ENCODE data around the gene TMEM18. TPM values are rescaled to one million over a fixed set of nuclear protein-coding genes. Genes with fewer than 3 reads are reported as not detected.

The TMEM18 gene
- total RNA-seq, 1 experiment from 2014 or later: 33.5 TPM

DNA sequence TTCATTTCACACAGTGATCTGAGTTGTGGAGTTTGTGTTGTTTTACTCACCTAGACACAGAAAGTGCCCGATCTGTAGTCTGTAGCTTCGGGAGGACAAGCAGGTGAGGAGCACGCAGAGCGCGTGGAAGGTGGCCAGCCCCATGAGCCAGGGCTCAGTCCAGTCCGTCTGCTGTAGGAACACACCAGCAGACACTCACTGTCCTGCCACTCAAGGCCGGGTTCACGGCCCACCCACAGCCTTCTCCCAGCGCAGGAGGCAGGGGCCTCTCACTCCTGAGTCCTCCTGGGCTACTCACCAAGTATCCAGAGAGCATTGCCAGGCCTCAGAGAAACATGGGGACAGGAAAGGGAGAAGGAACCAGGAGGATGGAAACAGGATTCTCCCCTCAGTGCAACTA, 1.7 kb downstream of the TMEM18 start (continued):
- TF ChIP-seq, protein P1, sequence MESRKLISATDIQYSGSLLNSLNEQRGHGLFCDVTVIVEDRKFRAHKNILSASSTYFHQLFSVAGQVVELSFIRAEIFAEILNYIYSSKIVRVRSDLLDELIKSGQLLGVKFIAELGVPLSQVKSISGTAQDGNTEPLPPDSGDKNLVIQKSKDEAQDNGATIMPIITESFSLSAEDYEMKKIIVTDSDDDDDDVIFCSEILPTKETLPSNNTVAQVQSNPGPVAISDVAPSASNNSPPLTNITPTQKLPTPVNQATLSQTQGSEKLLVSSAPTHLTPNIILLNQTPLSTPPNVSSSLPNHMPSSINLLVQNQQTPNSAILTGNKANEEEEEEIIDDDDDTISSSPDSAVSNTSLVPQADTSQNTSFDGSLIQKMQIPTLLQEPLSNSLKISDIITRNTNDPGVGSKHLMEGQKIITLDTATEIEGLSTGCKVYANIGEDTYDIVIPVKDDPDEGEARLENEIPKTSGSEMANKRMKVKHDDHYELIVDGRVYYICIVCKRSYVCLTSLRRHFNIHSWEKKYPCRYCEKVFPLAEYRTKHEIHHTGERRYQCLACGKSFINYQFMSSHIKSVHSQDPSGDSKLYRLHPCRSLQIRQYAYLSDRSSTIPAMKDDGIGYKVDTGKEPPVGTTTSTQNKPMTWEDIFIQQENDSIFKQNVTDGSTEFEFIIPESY (IDR thresholded peaks at IDR 0.05; ENCODE audit: extremely low read depth, insufficient replicate concordance, low read length): no peak
- no peak for TF ChIP-seq SP1 (IDR thresholded peaks at IDR 0.05; ENCODE audit: low read depth)
- no peak for TF ChIP-seq EGR1 (IDR thresholded peaks at IDR 0.05; ENCODE audit: low read depth)
- no peak for TF ChIP-seq YY1 (IDR thresholded peaks at IDR 0.05; ENCODE audit: extremely low read depth, insufficient replicate concordance, low read depth, low read length)
- TF ChIP-seq, protein P2, sequence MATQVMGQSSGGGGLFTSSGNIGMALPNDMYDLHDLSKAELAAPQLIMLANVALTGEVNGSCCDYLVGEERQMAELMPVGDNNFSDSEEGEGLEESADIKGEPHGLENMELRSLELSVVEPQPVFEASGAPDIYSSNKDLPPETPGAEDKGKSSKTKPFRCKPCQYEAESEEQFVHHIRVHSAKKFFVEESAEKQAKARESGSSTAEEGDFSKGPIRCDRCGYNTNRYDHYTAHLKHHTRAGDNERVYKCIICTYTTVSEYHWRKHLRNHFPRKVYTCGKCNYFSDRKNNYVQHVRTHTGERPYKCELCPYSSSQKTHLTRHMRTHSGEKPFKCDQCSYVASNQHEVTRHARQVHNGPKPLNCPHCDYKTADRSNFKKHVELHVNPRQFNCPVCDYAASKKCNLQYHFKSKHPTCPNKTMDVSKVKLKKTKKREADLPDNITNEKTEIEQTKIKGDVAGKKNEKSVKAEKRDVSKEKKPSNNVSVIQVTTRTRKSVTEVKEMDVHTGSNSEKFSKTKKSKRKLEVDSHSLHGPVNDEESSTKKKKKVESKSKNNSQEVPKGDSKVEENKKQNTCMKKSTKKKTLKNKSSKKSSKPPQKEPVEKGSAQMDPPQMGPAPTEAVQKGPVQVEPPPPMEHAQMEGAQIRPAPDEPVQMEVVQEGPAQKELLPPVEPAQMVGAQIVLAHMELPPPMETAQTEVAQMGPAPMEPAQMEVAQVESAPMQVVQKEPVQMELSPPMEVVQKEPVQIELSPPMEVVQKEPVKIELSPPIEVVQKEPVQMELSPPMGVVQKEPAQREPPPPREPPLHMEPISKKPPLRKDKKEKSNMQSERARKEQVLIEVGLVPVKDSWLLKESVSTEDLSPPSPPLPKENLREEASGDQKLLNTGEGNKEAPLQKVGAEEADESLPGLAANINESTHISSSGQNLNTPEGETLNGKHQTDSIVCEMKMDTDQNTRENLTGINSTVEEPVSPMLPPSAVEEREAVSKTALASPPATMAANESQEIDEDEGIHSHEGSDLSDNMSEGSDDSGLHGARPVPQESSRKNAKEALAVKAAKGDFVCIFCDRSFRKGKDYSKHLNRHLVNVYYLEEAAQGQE (IDR thresholded peaks at IDR 0.05; ENCODE audit: low read depth): no peak
- TF ChIP-seq, protein P3, sequence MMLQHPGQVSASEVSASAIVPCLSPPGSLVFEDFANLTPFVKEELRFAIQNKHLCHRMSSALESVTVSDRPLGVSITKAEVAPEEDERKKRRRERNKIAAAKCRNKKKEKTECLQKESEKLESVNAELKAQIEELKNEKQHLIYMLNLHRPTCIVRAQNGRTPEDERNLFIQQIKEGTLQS (IDR thresholded peaks at IDR 0.05): no peak

DNA sequence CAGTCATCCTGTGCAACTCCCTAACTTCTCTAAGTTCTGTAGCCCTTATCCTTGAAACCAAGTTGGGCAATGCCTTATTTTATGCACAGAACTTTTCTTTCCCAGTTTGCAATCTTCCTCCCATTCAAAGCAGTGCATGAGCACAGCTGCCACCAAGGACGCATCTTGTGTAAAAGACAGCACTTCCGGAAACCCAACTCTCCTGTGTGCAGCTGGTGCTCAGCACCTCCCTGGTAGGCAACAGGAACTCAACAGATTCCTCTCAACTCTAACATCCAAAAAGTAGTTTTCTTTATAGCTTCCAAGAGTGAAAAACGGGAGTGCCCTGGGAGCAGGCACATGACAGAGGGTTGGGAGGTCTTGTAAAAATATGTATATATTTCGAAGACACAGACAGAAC, 2.2 kb downstream of the TMEM18 start:
- Histone ChIP-seq H3K27ac (ENCODE audit: low read depth, low read length) (no peak overlapping the region), H3K79me2 (ENCODE audit: insufficient read depth, low read length) (peaks cover 45% of the 10 kb centered on the region), H4K20me1 (ENCODE audit: insufficient read depth) (no peaks in the 10 kb centered on the region), H3K9ac (ENCODE audit: low read length) (peak overlapping the region; percentile 77; the same call in 1 of the 2 replicates), H3K4me3 (replicated peaks in 1 of 2; ENCODE audit: low read depth in 1 of 2, low read length in 2 of 2) (no peak overlapping the region), H2AFZ (ENCODE audit: low read depth, low read length, poor library complexity, severe bottlenecking) (no peak overlapping the region), H3K9me2 (ENCODE audit: insufficient read depth) (no peaks in the 10 kb centered on the region), H3K27me3 (ENCODE audit: insufficient read depth, low read length) (no peaks in the 10 kb centered on the region), H3K4me1 (ENCODE audit: control insufficient read depth in 1 of 2, insufficient read depth in 2 of 2, low read length in 2 of 2) (peaks cover 5 to 16% of the 10 kb centered on the region in 2 experiments; a peak in 3 of 4 replicates), H3K36me3 (ENCODE audit: control insufficient read depth in 1 of 2, insufficient read depth in 2 of 2, low read length in 2 of 2) (peaks cover 17 to 20% of the 10 kb centered on the region in 2 experiments), H3K9me3 (ENCODE audit: control insufficient read depth in 1 of 2, insufficient read depth in 1 of 2, low read depth in 1 of 2, low read length in 2 of 2) (no peaks in the 10 kb centered on the region), H3K4me2 (ENCODE audit: low read length) (peak overlapping the region; percentile 92; the same call in 1 of the 2 replicates)
- ChIA-PET POLR2A (no interaction called here), RAD21 (ENCODE audit: low non-redundant PET in 1 of 2, low total read pairs in 2 of 2, uncharacterized antibody in 2 of 2, unreplicated experiment in 2 of 2) (no interaction called here), CTCF (no interaction called here)
- BruUV-seq (replicated peaks): no TSS peak
- TF ChIP-seq JUND (IDR thresholded peaks at IDR 0.05) (no peak), ZNF274 (IDR thresholded peaks at IDR 0.05; ENCODE audit: low read depth, low read length) (no peak), YY1 (IDR thresholded peaks at IDR 0.05; ENCODE audit: extremely low read depth, insufficient replicate concordance, low read depth, low read length) (no peak), EZH2phosphoT487 (IDR thresholded peaks at IDR 0.05; ENCODE audit: borderline replicate concordance) (no peak)
- TF ChIP-seq, protein P1 (IDR thresholded peaks at IDR 0.05; ENCODE audit: extremely low read depth, insufficient replicate concordance, low read length): no peak
- TF ChIP-seq, protein P4, sequence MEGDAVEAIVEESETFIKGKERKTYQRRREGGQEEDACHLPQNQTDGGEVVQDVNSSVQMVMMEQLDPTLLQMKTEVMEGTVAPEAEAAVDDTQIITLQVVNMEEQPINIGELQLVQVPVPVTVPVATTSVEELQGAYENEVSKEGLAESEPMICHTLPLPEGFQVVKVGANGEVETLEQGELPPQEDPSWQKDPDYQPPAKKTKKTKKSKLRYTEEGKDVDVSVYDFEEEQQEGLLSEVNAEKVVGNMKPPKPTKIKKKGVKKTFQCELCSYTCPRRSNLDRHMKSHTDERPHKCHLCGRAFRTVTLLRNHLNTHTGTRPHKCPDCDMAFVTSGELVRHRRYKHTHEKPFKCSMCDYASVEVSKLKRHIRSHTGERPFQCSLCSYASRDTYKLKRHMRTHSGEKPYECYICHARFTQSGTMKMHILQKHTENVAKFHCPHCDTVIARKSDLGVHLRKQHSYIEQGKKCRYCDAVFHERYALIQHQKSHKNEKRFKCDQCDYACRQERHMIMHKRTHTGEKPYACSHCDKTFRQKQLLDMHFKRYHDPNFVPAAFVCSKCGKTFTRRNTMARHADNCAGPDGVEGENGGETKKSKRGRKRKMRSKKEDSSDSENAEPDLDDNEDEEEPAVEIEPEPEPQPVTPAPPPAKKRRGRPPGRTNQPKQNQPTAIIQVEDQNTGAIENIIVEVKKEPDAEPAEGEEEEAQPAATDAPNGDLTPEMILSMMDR (IDR thresholded peaks at IDR 0.05 in 2 of 3, conservative IDR thresholded peaks at IDR 0.05 in 1 of 3; ENCODE audit: borderline replicate concordance in 1 of 3, insufficient read depth in 1 of 3, low read depth in 2 of 3, low read length in 2 of 3): no peak
- ATAC-seq (no peak), DNase-seq (ENCODE audit: low read depth, low spot score) (no peak)
- intact Hi-C loops (cut with micrococcal nuclease): no loop called here

All from HCT116 (cell line).